ENCODE data around the gene MTMR10. TPM values are rescaled to one million over a fixed set of nuclear protein-coding genes. Genes with fewer than 3 reads are reported as not detected.

Gene MTMR10
- polyA plus RNA-seq, 1 donor from 2014 or later = 2.3 TPM

GRCh38 chr15:30962079-30962478, 29.3 kb downstream of the MTMR10 start:
- Histone ChIP-seq H3K79me2 (replicated peaks; ENCODE audit: insufficient read depth, low read length) (no peaks in the 10 kb centered on the region), H3F3A (ENCODE audit: insufficient read depth, low read length, poor library complexity, severe bottlenecking) (no peaks in the 10 kb centered on the region), H3K27me3 (ENCODE audit: insufficient read depth, low read depth, low read length) (no peaks in the 10 kb centered on the region), H4K20me1 (ENCODE audit: insufficient read depth) (no peaks in the 10 kb centered on the region), H3K27ac (ENCODE audit: low read length) (no peak overlapping the region), H2AFZ (ENCODE audit: low read depth, low read length) (no peak overlapping the region), H3K4me3 (ENCODE audit: low read length) (no peak overlapping the region), H3K9ac (ENCODE audit: low read length) (no peak overlapping the region), H3K36me3 (ENCODE audit: insufficient read depth, low read length) (no peaks in the 10 kb centered on the region), H3K4me2 (ENCODE audit: low read length) (no peak overlapping the region), H3K9me2 (ENCODE audit: insufficient read depth, low read length) (no peaks in the 10 kb centered on the region), H3K9me3 (ENCODE audit: low read length) (no peaks in the 10 kb centered on the region)
- TF ChIP-seq EP300 (conservative IDR thresholded peaks at IDR 0.05; ENCODE audit: poor library complexity, severe bottlenecking) = no peak
- TF ChIP-seq RAD21 (conservative IDR thresholded peaks at IDR 0.05) = no peak
- TF ChIP-seq, protein P1, sequence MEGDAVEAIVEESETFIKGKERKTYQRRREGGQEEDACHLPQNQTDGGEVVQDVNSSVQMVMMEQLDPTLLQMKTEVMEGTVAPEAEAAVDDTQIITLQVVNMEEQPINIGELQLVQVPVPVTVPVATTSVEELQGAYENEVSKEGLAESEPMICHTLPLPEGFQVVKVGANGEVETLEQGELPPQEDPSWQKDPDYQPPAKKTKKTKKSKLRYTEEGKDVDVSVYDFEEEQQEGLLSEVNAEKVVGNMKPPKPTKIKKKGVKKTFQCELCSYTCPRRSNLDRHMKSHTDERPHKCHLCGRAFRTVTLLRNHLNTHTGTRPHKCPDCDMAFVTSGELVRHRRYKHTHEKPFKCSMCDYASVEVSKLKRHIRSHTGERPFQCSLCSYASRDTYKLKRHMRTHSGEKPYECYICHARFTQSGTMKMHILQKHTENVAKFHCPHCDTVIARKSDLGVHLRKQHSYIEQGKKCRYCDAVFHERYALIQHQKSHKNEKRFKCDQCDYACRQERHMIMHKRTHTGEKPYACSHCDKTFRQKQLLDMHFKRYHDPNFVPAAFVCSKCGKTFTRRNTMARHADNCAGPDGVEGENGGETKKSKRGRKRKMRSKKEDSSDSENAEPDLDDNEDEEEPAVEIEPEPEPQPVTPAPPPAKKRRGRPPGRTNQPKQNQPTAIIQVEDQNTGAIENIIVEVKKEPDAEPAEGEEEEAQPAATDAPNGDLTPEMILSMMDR (IDR thresholded peaks at IDR 0.05; ENCODE audit: poor library complexity, severe bottlenecking) = no peak
- no peak for TF ChIP-seq SMC3 (conservative IDR thresholded peaks at IDR 0.05; ENCODE audit: poor library complexity)

GRCh38 chr15:30958219-30958618, 33.2 kb downstream of the MTMR10 start:
- H3K4me2 ChIP-seq (ENCODE audit: low read length) = no peak overlapping the region
- H3F3A ChIP-seq (ENCODE audit: insufficient read depth, low read length, poor library complexity, severe bottlenecking) = no peaks in the 10 kb centered on the region
- H3K27ac ChIP-seq (ENCODE audit: low read length) = no peak overlapping the region
- no peaks in the 10 kb centered on the region for H4K20me1 ChIP-seq (ENCODE audit: insufficient read depth)
- TF ChIP-seq, protein P1 (IDR thresholded peaks at IDR 0.05; ENCODE audit: poor library complexity, severe bottlenecking) = no peak
- no peak for TF ChIP-seq EP300 (conservative IDR thresholded peaks at IDR 0.05; ENCODE audit: poor library complexity, severe bottlenecking)
- TF ChIP-seq POLR2AphosphoS5 (IDR thresholded peaks at IDR 0.05) = no peak
- no peak for TF ChIP-seq SMC3 (conservative IDR thresholded peaks at IDR 0.05; ENCODE audit: poor library complexity)
- TF ChIP-seq REST (IDR thresholded peaks at IDR 0.05; ENCODE audit: borderline replicate concordance) = no peak
- no peak for TF ChIP-seq MXI1 (conservative IDR thresholded peaks at IDR 0.05; ENCODE audit: poor library complexity, severe bottlenecking)
- TF ChIP-seq EZH2 (IDR thresholded peaks at IDR 0.05; ENCODE audit: borderline replicate concordance, insufficient read depth, low read length, poor library complexity, severe bottlenecking) = no peak
- TF ChIP-seq TAF1 (IDR thresholded peaks at IDR 0.05; ENCODE audit: low read depth) = no peak
- no peak for TF ChIP-seq RAD21 (conservative IDR thresholded peaks at IDR 0.05)
- no peaks in the 10 kb centered on the region for H3K27me3 ChIP-seq (ENCODE audit: insufficient read depth, low read depth, low read length)
- H3K9ac ChIP-seq (ENCODE audit: low read length) = no peak overlapping the region
- H3K4me3 ChIP-seq (ENCODE audit: low read length) = no peak overlapping the region
- H3K36me3 ChIP-seq (ENCODE audit: insufficient read depth, low read length) = no peaks in the 10 kb centered on the region
- no peaks in the 10 kb centered on the region for H3K79me2 ChIP-seq (replicated peaks; ENCODE audit: insufficient read depth, low read length)
- H3K9me2 ChIP-seq (ENCODE audit: insufficient read depth, low read length) = no peaks in the 10 kb centered on the region
- no peak overlapping the region for H2AFZ ChIP-seq (ENCODE audit: low read depth, low read length)
- H3K9me3 ChIP-seq (ENCODE audit: low read length) = no peaks in the 10 kb centered on the region

Measured in neural cell (in vitro differentiated cells).